Measurements from ENCODE around the gene FNDC3B. TPM values are rescaled to one million over a fixed set of nuclear protein-coding genes. Genes with fewer than 3 reads are reported as not detected.

The FNDC3B gene
- total and polyA plus RNA-seq, 9 of the 15 experiments (the other 6 are each of a cell fraction or from before 2014, with no cell fraction given), result 7.0 to 35.8 (median 16.2) TPM

DNA sequence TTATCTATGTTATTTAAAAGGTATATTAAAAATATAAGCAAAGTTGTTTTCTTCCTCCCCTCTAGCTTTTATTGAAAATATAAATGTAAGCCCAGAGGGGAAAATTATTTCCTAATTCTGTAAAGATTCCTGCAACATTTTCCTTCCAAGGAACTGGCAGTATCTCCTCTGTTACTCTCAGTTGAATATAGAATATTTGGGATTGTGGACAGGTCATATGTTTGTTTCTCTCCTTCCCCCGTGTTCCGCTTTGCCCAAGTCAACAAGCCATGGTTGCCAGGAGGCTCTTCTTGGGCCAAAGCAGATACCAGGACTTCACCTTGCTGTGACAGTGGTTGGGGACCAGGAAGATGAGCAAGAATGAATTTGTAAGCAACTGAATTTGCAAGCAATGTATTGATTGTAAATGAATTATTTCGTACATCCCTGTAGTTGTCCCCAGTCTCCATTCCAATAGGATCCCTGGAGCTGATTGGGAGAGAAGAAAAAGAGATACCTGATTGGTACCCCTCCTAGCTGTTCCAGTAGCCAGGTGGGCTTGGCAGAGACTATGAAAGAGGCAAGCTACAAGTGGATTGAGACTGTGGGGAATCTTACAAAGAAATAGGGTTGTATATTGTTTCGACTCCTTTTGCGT is 130.8 kb downstream of the FNDC3B start (continued):
- TF ChIP-seq, protein P1, sequence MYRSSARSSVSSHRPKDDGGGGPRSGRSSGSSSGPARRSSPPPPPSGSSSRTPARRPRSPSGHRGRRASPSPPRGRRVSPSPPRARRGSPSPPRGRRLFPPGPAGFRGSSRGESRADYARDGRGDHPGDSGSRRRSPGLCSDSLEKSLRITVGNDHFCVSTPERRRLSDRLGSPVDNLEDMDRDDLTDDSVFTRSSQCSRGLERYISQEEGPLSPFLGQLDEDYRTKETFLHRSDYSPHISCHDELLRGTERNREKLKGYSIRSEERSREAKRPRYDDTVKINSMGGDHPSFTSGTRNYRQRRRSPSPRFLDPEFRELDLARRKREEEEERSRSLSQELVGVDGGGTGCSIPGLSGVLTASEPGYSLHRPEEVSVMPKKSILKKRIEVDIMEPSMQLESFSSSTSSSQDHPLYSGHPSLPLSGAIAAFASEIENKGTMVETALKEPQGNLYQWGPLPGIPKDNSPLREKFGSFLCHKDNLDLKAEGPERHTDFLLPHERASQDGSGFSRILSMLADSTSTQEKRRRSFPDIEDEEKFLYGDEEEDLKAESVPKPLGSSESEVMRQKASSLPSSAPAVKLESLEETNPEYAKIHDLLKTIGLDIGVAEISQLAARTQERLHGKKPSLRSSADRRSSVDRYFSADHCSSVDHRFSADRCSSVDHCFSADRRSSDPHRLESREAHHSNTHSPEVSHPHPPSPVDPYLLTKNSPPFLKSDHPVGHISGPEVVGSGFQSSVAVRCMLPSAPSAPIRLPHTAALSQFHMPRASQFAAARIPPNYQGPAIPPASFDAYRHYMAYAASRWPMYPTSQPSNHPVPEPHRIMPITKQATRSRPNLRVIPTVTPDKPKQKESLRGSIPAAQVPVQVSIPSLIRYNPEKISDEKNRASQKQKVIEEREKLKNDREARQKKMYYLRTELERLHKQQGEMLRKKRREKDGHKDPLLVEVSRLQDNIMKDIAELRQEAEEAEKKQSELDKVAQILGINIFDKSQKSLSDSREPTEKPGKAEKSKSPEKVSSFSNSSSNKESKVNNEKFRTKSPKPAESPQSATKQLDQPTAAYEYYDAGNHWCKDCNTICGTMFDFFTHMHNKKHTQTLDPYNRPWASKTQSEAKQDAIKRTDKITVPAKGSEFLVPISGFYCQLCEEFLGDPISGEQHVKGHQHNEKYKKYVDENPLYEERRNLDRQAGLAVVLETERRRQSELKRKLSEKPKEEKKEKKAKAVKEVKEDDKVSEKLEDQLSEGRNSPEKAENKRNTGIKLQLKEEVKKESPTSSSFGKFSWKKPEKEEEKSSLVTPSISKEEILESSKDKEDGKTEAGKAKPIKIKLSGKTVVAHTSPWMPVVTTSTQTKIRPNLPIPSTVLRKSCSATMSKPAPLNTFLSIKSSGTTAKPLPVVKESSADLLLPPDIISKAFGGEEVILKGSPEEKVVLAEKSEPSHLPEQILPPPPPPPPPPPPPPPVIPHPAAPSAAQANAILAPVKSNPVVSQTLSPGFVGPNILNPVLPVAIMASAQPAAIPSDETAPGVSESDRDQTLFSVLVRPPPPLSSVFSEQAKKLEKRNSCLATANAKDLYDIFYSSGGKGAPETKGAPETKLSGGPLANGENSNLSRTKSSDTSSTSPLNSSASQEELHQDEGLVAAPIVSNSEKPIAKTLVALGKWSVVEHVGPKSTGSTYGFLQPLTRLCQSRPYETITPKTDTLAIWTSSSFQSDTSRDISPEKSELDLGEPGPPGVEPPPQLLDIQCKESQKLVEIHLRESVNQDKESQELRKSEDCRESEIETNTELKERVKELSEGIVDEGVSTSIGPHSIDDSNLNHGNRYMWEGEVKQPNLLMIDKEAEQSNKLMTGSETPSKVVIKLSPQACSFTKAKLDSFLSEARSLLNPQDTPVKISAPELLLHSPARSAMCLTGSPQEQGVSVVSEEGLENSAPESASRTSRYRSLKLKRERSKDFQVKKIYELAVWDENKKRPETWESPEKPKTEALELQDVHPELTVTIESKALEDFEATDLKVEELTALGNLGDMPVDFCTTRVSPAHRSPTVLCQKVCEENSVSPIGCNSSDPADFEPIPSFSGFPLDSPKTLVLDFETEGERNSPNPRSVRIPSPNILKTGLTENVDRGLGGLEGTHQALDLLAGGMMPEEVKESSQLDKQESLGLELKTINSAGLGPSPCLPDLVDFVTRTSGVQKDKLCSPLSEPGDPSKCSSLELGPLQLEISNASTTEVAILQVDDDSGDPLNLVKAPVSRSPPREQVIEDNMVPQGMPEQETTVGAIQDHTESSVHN (IDR thresholded peaks at IDR 0.05; ENCODE audit: borderline replicate concordance in 1 of 2, low read depth in 1 of 2), result no peak
- no peak for TF ChIP-seq IFI16 (CRISPR knock-in tag; IDR thresholded peaks at IDR 0.05)
- no peak for TF ChIP-seq MCM3 (IDR thresholded peaks at IDR 0.05)
- TF ChIP-seq, protein P2, sequence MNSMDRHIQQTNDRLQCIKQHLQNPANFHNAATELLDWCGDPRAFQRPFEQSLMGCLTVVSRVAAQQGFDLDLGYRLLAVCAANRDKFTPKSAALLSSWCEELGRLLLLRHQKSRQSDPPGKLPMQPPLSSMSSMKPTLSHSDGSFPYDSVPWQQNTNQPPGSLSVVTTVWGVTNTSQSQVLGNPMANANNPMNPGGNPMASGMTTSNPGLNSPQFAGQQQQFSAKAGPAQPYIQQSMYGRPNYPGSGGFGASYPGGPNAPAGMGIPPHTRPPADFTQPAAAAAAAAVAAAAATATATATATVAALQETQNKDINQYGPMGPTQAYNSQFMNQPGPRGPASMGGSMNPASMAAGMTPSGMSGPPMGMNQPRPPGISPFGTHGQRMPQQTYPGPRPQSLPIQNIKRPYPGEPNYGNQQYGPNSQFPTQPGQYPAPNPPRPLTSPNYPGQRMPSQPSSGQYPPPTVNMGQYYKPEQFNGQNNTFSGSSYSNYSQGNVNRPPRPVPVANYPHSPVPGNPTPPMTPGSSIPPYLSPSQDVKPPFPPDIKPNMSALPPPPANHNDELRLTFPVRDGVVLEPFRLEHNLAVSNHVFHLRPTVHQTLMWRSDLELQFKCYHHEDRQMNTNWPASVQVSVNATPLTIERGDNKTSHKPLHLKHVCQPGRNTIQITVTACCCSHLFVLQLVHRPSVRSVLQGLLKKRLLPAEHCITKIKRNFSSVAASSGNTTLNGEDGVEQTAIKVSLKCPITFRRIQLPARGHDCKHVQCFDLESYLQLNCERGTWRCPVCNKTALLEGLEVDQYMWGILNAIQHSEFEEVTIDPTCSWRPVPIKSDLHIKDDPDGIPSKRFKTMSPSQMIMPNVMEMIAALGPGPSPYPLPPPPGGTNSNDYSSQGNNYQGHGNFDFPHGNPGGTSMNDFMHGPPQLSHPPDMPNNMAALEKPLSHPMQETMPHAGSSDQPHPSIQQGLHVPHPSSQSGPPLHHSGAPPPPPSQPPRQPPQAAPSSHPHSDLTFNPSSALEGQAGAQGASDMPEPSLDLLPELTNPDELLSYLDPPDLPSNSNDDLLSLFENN (IDR thresholded peaks at IDR 0.05; ENCODE audit: low read depth in 2 of 2, low read length in 2 of 2), result no peak
- TF ChIP-seq, protein P3, sequence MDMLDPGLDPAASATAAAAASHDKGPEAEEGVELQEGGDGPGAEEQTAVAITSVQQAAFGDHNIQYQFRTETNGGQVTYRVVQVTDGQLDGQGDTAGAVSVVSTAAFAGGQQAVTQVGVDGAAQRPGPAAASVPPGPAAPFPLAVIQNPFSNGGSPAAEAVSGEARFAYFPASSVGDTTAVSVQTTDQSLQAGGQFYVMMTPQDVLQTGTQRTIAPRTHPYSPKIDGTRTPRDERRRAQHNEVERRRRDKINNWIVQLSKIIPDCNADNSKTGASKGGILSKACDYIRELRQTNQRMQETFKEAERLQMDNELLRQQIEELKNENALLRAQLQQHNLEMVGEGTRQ (CRISPR knock-in tag; IDR thresholded peaks at IDR 0.05), result no peak
- TF ChIP-seq NFYB (IDR thresholded peaks at IDR 0.05; ENCODE audit: extremely low read depth, insufficient read length), result no peak
- TF ChIP-seq, protein P4, sequence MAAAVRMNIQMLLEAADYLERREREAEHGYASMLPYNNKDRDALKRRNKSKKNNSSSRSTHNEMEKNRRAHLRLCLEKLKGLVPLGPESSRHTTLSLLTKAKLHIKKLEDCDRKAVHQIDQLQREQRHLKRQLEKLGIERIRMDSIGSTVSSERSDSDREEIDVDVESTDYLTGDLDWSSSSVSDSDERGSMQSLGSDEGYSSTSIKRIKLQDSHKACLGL (CRISPR knock-in tag; IDR thresholded peaks at IDR 0.05; ENCODE audit: borderline replicate concordance, poor library complexity, severe bottlenecking), result no peak
- TF ChIP-seq CEBPG (CRISPR knock-in tag; IDR thresholded peaks at IDR 0.05), result no peak
- no peak for TF ChIP-seq CEBPG (tag; conservative IDR thresholded peaks at IDR 0.05 in 1 of 2, IDR thresholded peaks at IDR 0.05 in 1 of 2)
- TF ChIP-seq ZNF79 (CRISPR knock-in tag; IDR thresholded peaks at IDR 0.05; ENCODE audit: low read depth), result no peak
- TF ChIP-seq, protein P5, sequence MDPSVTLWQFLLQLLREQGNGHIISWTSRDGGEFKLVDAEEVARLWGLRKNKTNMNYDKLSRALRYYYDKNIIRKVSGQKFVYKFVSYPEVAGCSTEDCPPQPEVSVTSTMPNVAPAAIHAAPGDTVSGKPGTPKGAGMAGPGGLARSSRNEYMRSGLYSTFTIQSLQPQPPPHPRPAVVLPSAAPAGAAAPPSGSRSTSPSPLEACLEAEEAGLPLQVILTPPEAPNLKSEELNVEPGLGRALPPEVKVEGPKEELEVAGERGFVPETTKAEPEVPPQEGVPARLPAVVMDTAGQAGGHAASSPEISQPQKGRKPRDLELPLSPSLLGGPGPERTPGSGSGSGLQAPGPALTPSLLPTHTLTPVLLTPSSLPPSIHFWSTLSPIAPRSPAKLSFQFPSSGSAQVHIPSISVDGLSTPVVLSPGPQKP (CRISPR knock-in tag; IDR thresholded peaks at IDR 0.05), result no peak
- no peak for TF ChIP-seq ZNF239 (CRISPR knock-in tag; IDR thresholded peaks at IDR 0.05)
